DND-41 (cell line): ENCODE measurements around the gene RTN1.

Source experiments
- ATAC-seq: fragments of 200-7000 bp; cut with Tn5 transposase; 3 replicates; pipeline ENCODE4 v1.9.1; 2021; ENCODE audit warnings: low read depth; ENCODE audit not compliant: insufficient read depth
- DNase-seq: peaks from one replicate; pipeline ENCODE4 v3.0.0-alpha.2; 2020
- H2AFZ ChIP-seq: 2 replicates; pipeline ENCODE4 v1.6.0; 2012; ENCODE audit warnings: low read depth, low read length
- H3K27ac ChIP-seq: 2 replicates; pipeline ENCODE4 v1.5.1; 2012; ENCODE audit warnings: low read length, inconsistent platforms
- H3K27me3 ChIP-seq: fragments of 200-600 bp; sonication (generic); 2 replicates; pipeline ENCODE4 v1.6.0; 2012; ENCODE audit warnings: low read length, mild to moderate bottlenecking, inconsistent platforms; ENCODE audit not compliant: insufficient read depth, poor library complexity
- H3K36me3 ChIP-seq: 2 replicates; pipeline ENCODE4 v1.5.1; 2012; ENCODE audit warnings: low read length, inconsistent platforms; ENCODE audit not compliant: insufficient read depth
- H3K4me1 ChIP-seq: 2 replicates; pipeline ENCODE4 v1.5.1; 2012; ENCODE audit warnings: mild to moderate bottlenecking, low read length; ENCODE audit not compliant: insufficient read depth
- H3K4me2 ChIP-seq: 2 replicates; pipeline ENCODE4 v1.6.0; 2012; ENCODE audit warnings: mild to moderate bottlenecking, moderate library complexity, low read length, inconsistent platforms; ENCODE audit not compliant: insufficient read depth
- H3K4me3 ChIP-seq, 2 experiments: fragments of 200-600 bp in 1 of 2; shearing (Covaris generic) in 1 of 2; 2 replicates each; pipeline ENCODE4 v1.5.1; 2012 to 2016; ENCODE audit warnings: inconsistent platforms in 2 of 2, low read length in 2 of 2, mild to moderate bottlenecking in 2 of 2, low read depth in 1 of 2, moderate library complexity in 1 of 2
- H3K79me2 ChIP-seq: 2 replicates; pipeline ENCODE4 v1.6.0; 2012; ENCODE audit warnings: low read length, inconsistent platforms; ENCODE audit not compliant: insufficient read depth
- H3K9ac ChIP-seq: 2 replicates; pipeline ENCODE4 v1.6.0; 2012; ENCODE audit warnings: low read depth, mild to moderate bottlenecking, inconsistent platforms, low read length, moderate library complexity
- H3K9me3 ChIP-seq: 2 replicates; pipeline ENCODE4 v1.5.1; 2012; ENCODE audit warnings: low read length, moderate library complexity, mild to moderate bottlenecking, inconsistent platforms; ENCODE audit not compliant: insufficient read depth, severe bottlenecking
- H4K20me1 ChIP-seq: 2 replicates; pipeline ENCODE4 v1.6.0; 2012; ENCODE audit warnings: low read length; ENCODE audit not compliant: insufficient read depth
- EZH2 ChIP-seq: IDR thresholded peaks from 3 replicates; pipeline ENCODE4 v1.6.1; 2012; ENCODE audit warnings: borderline replicate concordance, low read depth, mild to moderate bottlenecking, moderate library complexity, low read length, inconsistent platforms; ENCODE audit not compliant: severe bottlenecking
- TF ChIP-seq, protein P1 (sequence below): IDR thresholded peaks from 2 replicates; pipeline ENCODE4 v1.5.1; 2012; ENCODE audit warnings: borderline replicate concordance, low read length, moderate library complexity, mild to moderate bottlenecking; ENCODE audit not compliant: poor library complexity, severe bottlenecking; ENCODE audit errors: extremely low read depth

Gene RTN1

GRCh38 chr14:59631237-59631636 is 239.3 kb downstream of the RTN1 start:
- Histone ChIP-seq H3K4me3 (no peak overlapping the region), H3K9me3 (no peaks in the 10 kb centered on the region), H3K27me3 (no peaks in the 10 kb centered on the region), H3K4me2 (no peak overlapping the region), H3K4me1 (no peaks in the 10 kb centered on the region), H4K20me1 (no peaks in the 10 kb centered on the region), H2AFZ (no peak overlapping the region), H3K79me2 (no peaks in the 10 kb centered on the region), H3K36me3 (no peaks in the 10 kb centered on the region), H3K9ac (no peak overlapping the region), H3K27ac (no peak overlapping the region)
- DNase-seq: no peak
- TF ChIP-seq, protein P1, sequence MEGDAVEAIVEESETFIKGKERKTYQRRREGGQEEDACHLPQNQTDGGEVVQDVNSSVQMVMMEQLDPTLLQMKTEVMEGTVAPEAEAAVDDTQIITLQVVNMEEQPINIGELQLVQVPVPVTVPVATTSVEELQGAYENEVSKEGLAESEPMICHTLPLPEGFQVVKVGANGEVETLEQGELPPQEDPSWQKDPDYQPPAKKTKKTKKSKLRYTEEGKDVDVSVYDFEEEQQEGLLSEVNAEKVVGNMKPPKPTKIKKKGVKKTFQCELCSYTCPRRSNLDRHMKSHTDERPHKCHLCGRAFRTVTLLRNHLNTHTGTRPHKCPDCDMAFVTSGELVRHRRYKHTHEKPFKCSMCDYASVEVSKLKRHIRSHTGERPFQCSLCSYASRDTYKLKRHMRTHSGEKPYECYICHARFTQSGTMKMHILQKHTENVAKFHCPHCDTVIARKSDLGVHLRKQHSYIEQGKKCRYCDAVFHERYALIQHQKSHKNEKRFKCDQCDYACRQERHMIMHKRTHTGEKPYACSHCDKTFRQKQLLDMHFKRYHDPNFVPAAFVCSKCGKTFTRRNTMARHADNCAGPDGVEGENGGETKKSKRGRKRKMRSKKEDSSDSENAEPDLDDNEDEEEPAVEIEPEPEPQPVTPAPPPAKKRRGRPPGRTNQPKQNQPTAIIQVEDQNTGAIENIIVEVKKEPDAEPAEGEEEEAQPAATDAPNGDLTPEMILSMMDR: peak; percentile 32
- TF ChIP-seq EZH2: no peak
- no peak for ATAC-seq

DNA sequence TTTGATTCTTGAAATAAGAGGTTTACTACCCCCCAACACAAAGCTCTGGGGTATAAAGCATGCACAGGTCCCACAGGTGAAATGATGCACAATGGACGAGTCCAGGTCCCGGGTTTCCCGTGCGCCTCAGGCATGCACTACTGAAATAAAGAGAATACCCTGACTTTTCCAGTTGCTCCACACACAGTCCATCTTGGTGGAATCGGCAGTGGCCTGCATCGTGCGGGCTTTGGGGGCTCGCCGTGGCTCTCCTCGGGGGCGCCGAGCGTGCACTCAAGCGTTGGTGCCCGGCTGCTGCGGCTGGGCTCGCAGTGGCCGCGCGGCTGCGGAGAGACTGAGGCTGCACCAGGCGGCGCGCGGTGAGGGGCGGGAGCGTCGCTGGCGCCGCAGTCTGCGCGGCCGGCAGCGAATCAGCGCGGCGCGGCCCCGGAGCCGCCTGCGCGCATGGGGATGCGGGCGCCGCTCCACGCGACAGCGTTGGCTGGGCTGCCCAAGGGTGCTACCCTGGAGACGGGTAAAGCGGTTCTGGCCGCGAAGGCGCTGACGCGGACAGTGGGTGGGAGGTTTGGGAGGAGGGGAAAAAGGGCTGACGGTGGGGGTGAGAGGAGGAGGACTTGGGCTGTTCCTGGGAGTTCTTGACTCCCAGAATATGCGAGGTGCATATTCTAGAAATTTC is 240.2 kb downstream of the RTN1 start:
- H2AFZ ChIP-seq: no peak overlapping the region
- H3K4me1 ChIP-seq: no peaks in the 10 kb centered on the region
- H3K27me3 ChIP-seq: no peaks in the 10 kb centered on the region
- H3K4me2 ChIP-seq: no peak overlapping the region
- H3K79me2 ChIP-seq: no peaks in the 10 kb centered on the region
- TF ChIP-seq, protein P1: no peak
- TF ChIP-seq EZH2: no peak
- no peak overlapping the region for H3K9ac ChIP-seq
- H3K36me3 ChIP-seq: no peaks in the 10 kb centered on the region
- no peaks in the 10 kb centered on the region for H3K9me3 ChIP-seq
- no peak overlapping the region for H3K4me3 ChIP-seq
- H4K20me1 ChIP-seq: no peaks in the 10 kb centered on the region
- no peak overlapping the region for H3K27ac ChIP-seq
- DNase-seq: no peak
- ATAC-seq: no peak

DNA sequence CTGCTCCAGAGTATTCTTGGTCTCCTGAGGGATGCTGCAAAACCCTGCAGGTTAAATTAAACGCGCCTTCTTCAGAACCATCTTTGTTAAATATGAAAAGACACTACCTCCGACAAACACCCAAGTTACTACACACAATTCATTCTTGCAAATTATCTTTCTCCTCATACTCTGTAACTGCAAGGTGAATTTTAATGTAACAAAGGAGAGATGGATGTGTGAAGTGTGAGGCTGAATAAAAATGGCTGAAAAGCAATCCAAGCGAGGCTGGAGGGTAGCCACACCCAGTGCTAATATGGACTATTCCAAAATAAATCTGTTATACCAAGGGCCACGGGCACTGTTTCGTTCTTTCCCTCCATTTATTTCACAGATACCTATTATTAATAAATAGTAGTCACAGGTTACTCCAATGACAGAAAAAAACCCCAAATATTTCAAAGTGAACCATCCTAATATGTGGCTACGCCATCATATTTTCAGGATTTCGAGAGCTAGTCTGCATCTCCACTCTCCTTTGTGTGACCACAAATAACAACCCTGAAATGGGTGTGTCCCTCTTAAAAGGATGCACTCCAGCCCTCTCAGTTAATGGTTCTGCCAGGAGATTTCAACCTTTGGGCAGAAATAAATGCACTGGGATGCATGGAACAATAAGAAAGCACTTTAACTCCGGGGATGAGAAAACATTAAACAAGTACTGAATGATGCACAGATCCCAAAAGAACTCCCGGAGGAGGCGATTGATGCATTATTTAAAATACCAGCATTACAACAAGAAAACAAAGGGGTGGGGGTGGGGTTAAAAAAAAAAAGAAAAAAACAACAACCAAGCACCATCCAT is 240.9 kb downstream of the RTN1 start:
- Histone ChIP-seq H4K20me1 (no peaks in the 10 kb centered on the region), H3K27me3 (no peaks in the 10 kb centered on the region), H3K79me2 (no peaks in the 10 kb centered on the region), H3K4me3 (no peak overlapping the region), H3K9me3 (no peaks in the 10 kb centered on the region), H3K27ac (no peak overlapping the region), H2AFZ (no peak overlapping the region), H3K36me3 (no peaks in the 10 kb centered on the region), H3K4me1 (no peaks in the 10 kb centered on the region), H3K4me2 (no peak overlapping the region), H3K9ac (no peak overlapping the region)
- no peak for DNase-seq
- no peak for ATAC-seq
- TF ChIP-seq EZH2: no peak
- TF ChIP-seq, protein P1: no peak
